Breast epithelium (tissue), 3 donors: ENCODE measurements around the gene DDX10.

Source experiments
- POLR2AphosphoS5 ChIP-seq, 3 donors: sonication (generic); formaldehyde crosslinking; IDR thresholded peaks; one replicate each; pipeline ENCODE4 v1.6.1; 2017; ENCODE audit warnings: antibody characterized with exemption in 3 of 3
- TF ChIP-seq, protein P1 (sequence below), 3 donors: fragments of 450-650 bp; IDR thresholded peaks; one replicate each; pipeline ENCODE4 v1.5.1; 2016 to 2017; ENCODE audit warnings: antibody characterized with exemption in 3 of 3, mild to moderate bottlenecking in 3 of 3, moderate library complexity in 3 of 3

DNA sequence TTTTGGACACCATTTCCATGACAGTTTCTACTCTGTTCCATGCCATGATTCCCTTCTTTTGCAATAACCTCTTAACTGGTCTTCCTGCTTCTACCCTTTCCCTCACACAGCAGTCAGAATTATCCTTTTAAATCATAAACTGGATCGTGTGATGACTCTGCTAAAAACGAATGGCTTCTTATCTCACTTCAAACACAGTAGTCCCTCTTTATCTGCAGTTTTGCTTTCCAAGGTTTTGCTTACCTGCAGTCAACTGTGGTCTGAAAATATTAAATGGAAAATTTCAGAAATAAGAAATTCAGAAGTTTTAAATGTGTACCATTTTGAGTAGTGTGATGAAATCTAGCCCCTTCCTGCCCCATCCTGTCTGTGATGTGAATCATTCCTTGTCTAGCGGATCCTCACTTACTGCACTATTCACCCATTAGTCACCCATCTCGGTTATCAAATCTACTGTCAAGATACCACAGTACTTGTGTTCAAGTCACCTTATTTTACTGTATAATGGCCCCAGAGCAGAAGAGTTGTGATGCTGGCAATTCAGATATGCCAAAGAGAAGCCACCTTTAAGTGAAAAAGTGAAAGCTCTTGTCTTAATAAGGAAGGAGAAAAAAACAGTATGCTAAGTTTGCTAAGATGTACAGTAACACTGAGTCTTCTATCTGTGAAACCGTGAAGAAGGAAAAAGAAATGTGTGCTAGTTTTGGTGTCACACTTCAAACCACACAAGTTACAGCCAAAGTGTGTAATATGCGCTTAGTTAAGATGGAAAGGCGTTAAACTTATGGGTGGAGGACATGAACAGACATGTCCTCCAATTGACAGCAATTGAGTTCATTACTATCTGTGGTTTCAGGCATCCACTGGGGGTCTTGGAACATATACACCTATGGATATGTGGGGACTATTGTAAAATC is 283.0 kb downstream of the DDX10 start:
- TF ChIP-seq, protein P1, sequence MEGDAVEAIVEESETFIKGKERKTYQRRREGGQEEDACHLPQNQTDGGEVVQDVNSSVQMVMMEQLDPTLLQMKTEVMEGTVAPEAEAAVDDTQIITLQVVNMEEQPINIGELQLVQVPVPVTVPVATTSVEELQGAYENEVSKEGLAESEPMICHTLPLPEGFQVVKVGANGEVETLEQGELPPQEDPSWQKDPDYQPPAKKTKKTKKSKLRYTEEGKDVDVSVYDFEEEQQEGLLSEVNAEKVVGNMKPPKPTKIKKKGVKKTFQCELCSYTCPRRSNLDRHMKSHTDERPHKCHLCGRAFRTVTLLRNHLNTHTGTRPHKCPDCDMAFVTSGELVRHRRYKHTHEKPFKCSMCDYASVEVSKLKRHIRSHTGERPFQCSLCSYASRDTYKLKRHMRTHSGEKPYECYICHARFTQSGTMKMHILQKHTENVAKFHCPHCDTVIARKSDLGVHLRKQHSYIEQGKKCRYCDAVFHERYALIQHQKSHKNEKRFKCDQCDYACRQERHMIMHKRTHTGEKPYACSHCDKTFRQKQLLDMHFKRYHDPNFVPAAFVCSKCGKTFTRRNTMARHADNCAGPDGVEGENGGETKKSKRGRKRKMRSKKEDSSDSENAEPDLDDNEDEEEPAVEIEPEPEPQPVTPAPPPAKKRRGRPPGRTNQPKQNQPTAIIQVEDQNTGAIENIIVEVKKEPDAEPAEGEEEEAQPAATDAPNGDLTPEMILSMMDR (IDR thresholded peaks at IDR 0.05), result no peak
- TF ChIP-seq POLR2AphosphoS5 (IDR thresholded peaks at IDR 0.05), result no peak
